GM12878 (cell line): Measurements from ENCODE around the gene CBX7. TPM values are rescaled to one million over a fixed set of nuclear protein-coding genes. Genes with fewer than 3 reads are reported as not detected.
A peak's percentile ranks its signal among the peaks of the same experiment; 100 is the strongest.

Experiments
- ASH2L ChIP-seq: fragments of 300-600, 200-600 bp; sonication (generic); IDR thresholded peaks from 2 replicates; pipeline ENCODE4 v1.6.1; 2017; ENCODE audit warnings: low read depth, mild to moderate bottlenecking, borderline replicate concordance
- BMI1 ChIP-seq: fragments of 450-650 bp; IDR thresholded peaks from 2 replicates; pipeline ENCODE4 v1.6.1; 2016; ENCODE audit warnings: mild to moderate bottlenecking, moderate library complexity, borderline replicate concordance
- EZH2 ChIP-seq: IDR thresholded peaks from 2 replicates; pipeline ENCODE4 v1.6.1; 2012; ENCODE audit warnings: low read depth, mild to moderate bottlenecking, control low read depth, inconsistent platforms, low read length, borderline replicate concordance; ENCODE audit not compliant: control insufficient read depth
- FOXM1 ChIP-seq: IDR thresholded peaks from 2 replicates; pipeline ENCODE4 v1.6.1; 2012; ENCODE audit warnings: low read depth, mild to moderate bottlenecking, inconsistent platforms, low read length, moderate library complexity
- HCFC1 ChIP-seq: fragments of 150-350 bp; IDR thresholded peaks from 2 replicates; pipeline ENCODE4 v1.6.1; 2014; ENCODE audit warnings: low read length
- IRF4 ChIP-seq: IDR thresholded peaks from 2 replicates; pipeline ENCODE4 v1.6.1; 2011; ENCODE audit warnings: low read depth, low read length
- LARP7 ChIP-seq: fragments of 450-650 bp; IDR thresholded peaks from 2 replicates; pipeline ENCODE4 v1.6.1; 2017; ENCODE audit warnings: mild to moderate bottlenecking
- MXI1 ChIP-seq: fragments of 150-350 bp; IDR thresholded peaks from 2 replicates; pipeline ENCODE4 v1.6.1; 2011; ENCODE audit warnings: low read depth, mild to moderate bottlenecking, inconsistent platforms, low read length, improper control_type of control experiment
- MYC ChIP-seq: IDR thresholded peaks from 2 replicates; pipeline ENCODE4 v1.6.1; 2011; ENCODE audit warnings: mild to moderate bottlenecking, low read length, moderate library complexity, inconsistent platforms; ENCODE audit not compliant: insufficient read depth, insufficient replicate concordance, insufficient read length, severe bottlenecking
- NBN ChIP-seq: fragments of 450-650 bp; IDR thresholded peaks from 2 replicates; pipeline ENCODE4 v1.6.1; 2016
- NR2F1 ChIP-seq: fragments of 450-650 bp; conservative IDR thresholded peaks from 2 replicates; pipeline ENCODE4 v1.6.1; 2017; ENCODE audit warnings: mild to moderate bottlenecking
- RUNX3 ChIP-seq: IDR thresholded peaks from 2 replicates; pipeline ENCODE4 v1.6.1; 2012; ENCODE audit warnings: low read length, inconsistent platforms
- SMAD5 ChIP-seq: IDR thresholded peaks from 2 replicates; pipeline ENCODE4 v1.6.1; 2016; ENCODE audit warnings: antibody characterized with exemption, low read depth
- SRF ChIP-seq, 2 experiments: IDR thresholded peaks; 2 replicates each; pipeline ENCODE4 v1.6.1; 2011; ENCODE audit warnings: low read depth in 2 of 2, low read length in 2 of 2, mild to moderate bottlenecking in 1 of 2, moderate library complexity in 1 of 2
- USF2 ChIP-seq: IDR thresholded peaks from 2 replicates; pipeline ENCODE4 v1.6.1; 2011; ENCODE audit warnings: low read depth, low read length, improper control_type of control experiment, borderline replicate concordance
- ZBED1 ChIP-seq: IDR thresholded peaks from 2 replicates; pipeline ENCODE4 v1.6.1; 2016; ENCODE audit warnings: borderline replicate concordance
- ZBTB33 ChIP-seq: fragments of 450-650 bp; IDR thresholded peaks from 2 replicates; pipeline ENCODE4 v1.6.1; 2017; ENCODE audit warnings: mild to moderate bottlenecking
- ZBTB4 ChIP-seq: fragments of 450-650 bp; formaldehyde crosslinking; IDR thresholded peaks from 2 replicates; pipeline ENCODE4 v1.4.0; 2022; ENCODE audit warnings: mild to moderate bottlenecking, moderate library complexity
- ZNF207 ChIP-seq: fragments of 450-650 bp; IDR thresholded peaks from 2 replicates; pipeline ENCODE4 v1.6.1; 2014; ENCODE audit warnings: antibody characterized with exemption, mild to moderate bottlenecking, borderline replicate concordance
- ZNF687 ChIP-seq: fragments of 450-650 bp; IDR thresholded peaks from 2 replicates; pipeline ENCODE4 v1.6.1; 2017; ENCODE audit warnings: mild to moderate bottlenecking, moderate library complexity
- polyA plus RNA-seq, 11 experiments: library from polyadenylated mRNA; depleted of rRNA in 4 of 11; unstranded in 6 of 11; stranded (reverse) in 5 of 11; fragments of >200 nt; fragmentation: Nextera tagmentation in 4 of 11; fragmentation: Illumina TruSeq in 1 of 11; extraction: Ambion mirVana in 4 of 11; extraction: Trizol in 1 of 11; gene quantifications; 1 replicate in 1 of 11; 2 replicates in 10 of 11; pipeline versions ENCODE4 v1.2.1 to v1.2.3, GENCODE V29; 2011 to 2016; ENCODE audit warnings: inconsistent platforms in 2 of 11, missing spikeins in 2 of 11, low read depth in 1 of 11
- total RNA-seq, 4 experiments: library from RNA; depleted of rRNA in 3 of 4; stranded (reverse); fragments of >200 nt in 3 of 4; fragmentation: Illumina TruSeq in 1 of 4; extraction: Trizol in 1 of 4; gene quantifications; 2 replicates each; pipeline versions ENCODE4 v1.2.1 to v1.2.3, GENCODE V29; 2013 to 2021

CBX7 gene
- total and polyA plus RNA-seq, 10 of the 15 experiments (the other 5 are each of a cell fraction or from before 2014, with no cell fraction given) = 0.18 to 17.2 (median 5.6) TPM

GRCh38 chr22:39117585-39118191 lies 34.8 kb downstream of the CBX7 start (continued):
- TF ChIP-seq ZBTB33 = peak; percentile 62; the same call in 1 of the 2 replicates
- TF ChIP-seq NR2F1 = peak; percentile 83; the same call in 1 of the 2 replicates
- TF ChIP-seq BMI1 = peak; percentile 97
- 0 out of 2 replicates have a peak, but pooled peaks have one; percentile 20 for TF ChIP-seq ASH2L
- no peak; the same call in 1 of the 2 replicates for TF ChIP-seq ZNF207
- peak; percentile 50; the same call in 1 of the 2 replicates for TF ChIP-seq ZNF687
- no peak for TF ChIP-seq SMAD5
- TF ChIP-seq USF2 = no peak; the same call in 1 of the 2 replicates
- TF ChIP-seq HCFC1 = no peak
- no peak for TF ChIP-seq ZBED1
- TF ChIP-seq LARP7 = no peak
- no peak for TF ChIP-seq ZBTB4 (CRISPR knock-in tag)
- TF ChIP-seq NBN = peak; percentile 73
- TF ChIP-seq SRF (IDR thresholded peaks at IDR 0.05; ENCODE audit: low read depth in 2 of 2, low read length in 2 of 2) = peak; percentile 77 to 98
- TF ChIP-seq MXI1 = peak; percentile 85; the same call in 1 of the 2 replicates
- TF ChIP-seq IRF4 = no peak
- peak; percentile 79 for TF ChIP-seq RUNX3
- TF ChIP-seq MYC = no peak
- peak; percentile 78; the same call in 1 of the 2 replicates for TF ChIP-seq FOXM1
- TF ChIP-seq EZH2 = no peak
